Spleen (tissue), 7 donors: Measurements from ENCODE around the gene OMA1.

ENCODE experiments used
- POLR2A ChIP-seq, 3 donors: fragments of 450-650 bp; IDR thresholded peaks; one replicate each; pipeline ENCODE4 v1.5.1; 2017; ENCODE audit warnings: antibody characterized with exemption in 3 of 3, mild to moderate bottlenecking in 1 of 3
- POLR2AphosphoS5 ChIP-seq, 3 donors: sonication (generic); formaldehyde crosslinking; IDR thresholded peaks; one replicate each; pipeline ENCODE4 v1.5.1; 2017; ENCODE audit warnings: antibody characterized with exemption in 3 of 3
- TF ChIP-seq, protein P1 (sequence below), 11 experiments: fragments of 200-600 bp in 7 of 11; fragments of 450-650 bp in 4 of 11; sonication (generic) in 4 of 11; IDR thresholded peaks in 8 of 11; conservative IDR thresholded peaks in 3 of 11; 1 replicate in 7 of 11; 2 replicates in 4 of 11; pipeline versions ENCODE4 v1.4.0 to v1.8.0; 2016 to 2021; ENCODE audit warnings: antibody characterized with exemption in 11 of 11, inconsistent platforms in 4 of 11, mild to moderate bottlenecking in 1 of 11
- donor health status: DM: no; HTN: no; CAD: no; lungs with moderate emphysema.
- donor health status: DM: no; HTN: no; CAD: no.
- donor health status: DM: no; HTN: no; CAD: no.

DNA sequence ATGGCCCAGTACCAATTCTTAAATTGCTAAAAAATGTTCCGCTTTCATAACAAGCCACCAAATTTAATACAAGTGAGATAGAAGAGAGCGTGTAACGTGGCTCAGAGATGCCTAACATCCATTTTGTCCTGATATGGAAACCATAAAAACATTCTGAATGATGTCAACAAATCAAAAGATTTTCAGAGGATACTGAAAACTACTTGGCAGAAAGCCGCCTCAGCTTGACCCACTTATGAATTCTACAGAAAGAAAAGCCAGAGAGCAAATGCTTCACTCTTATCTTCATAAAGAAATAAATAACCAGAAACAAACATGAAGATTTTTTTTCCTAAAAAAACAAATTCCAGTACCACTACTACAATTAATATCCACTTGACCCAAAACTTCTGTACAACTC lies 41.2 kb downstream of the OMA1 start:
- TF ChIP-seq, protein P1, sequence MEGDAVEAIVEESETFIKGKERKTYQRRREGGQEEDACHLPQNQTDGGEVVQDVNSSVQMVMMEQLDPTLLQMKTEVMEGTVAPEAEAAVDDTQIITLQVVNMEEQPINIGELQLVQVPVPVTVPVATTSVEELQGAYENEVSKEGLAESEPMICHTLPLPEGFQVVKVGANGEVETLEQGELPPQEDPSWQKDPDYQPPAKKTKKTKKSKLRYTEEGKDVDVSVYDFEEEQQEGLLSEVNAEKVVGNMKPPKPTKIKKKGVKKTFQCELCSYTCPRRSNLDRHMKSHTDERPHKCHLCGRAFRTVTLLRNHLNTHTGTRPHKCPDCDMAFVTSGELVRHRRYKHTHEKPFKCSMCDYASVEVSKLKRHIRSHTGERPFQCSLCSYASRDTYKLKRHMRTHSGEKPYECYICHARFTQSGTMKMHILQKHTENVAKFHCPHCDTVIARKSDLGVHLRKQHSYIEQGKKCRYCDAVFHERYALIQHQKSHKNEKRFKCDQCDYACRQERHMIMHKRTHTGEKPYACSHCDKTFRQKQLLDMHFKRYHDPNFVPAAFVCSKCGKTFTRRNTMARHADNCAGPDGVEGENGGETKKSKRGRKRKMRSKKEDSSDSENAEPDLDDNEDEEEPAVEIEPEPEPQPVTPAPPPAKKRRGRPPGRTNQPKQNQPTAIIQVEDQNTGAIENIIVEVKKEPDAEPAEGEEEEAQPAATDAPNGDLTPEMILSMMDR (IDR thresholded peaks at IDR 0.05 in 8 of 11, conservative IDR thresholded peaks at IDR 0.05 in 3 of 11) = no peak
- TF ChIP-seq POLR2AphosphoS5 (IDR thresholded peaks at IDR 0.05) (no peak), POLR2A (IDR thresholded peaks at IDR 0.05) (no peak)
